ENCODE results near the gene POU2F3. TPM values are rescaled to one million over a fixed set of nuclear protein-coding genes. Genes with fewer than 3 reads are reported as not detected.

POU2F3 gene
- total and polyA plus RNA-seq, 2 of the 8 experiments (the other 6 are each of a cell fraction or from before 2014, with no cell fraction given): 1.0 to 2.1 TPM

- 75% methylated on average over 5 of the region's 5 CpGs; no CpG with 5 or more reads in 1 of the 2 experiments for WGBS, 2 experiments (ENCODE audit: extremely low coverage in 1 of 2, insufficient coverage in 1 of 2, insufficient read length in 1 of 2, insufficient replicate concordance in 2 of 2, low coverage in 1 of 2, low lambda C conversion rate in 2 of 2, missing lambda C conversion rate in 1 of 2)
- Histone ChIP-seq H3K79me1 (ENCODE audit: low read depth, low read length) (no peaks in the 10 kb centered on the region), H2BK15ac (ENCODE audit: low read length) (no peak overlapping the region), H4K91ac (replicated peaks; ENCODE audit: insufficient read length, low read length) (no peak overlapping the region), H3K36me3 (ENCODE audit: control insufficient read depth in 2 of 4, insufficient read depth in 4 of 4, low read length in 3 of 4) (no peaks in the 10 kb centered on the region), H3K79me2 (ENCODE audit: control insufficient read depth in 1 of 2, insufficient read depth in 2 of 2, low read length in 2 of 2) (no peaks in the 10 kb centered on the region), H3K4me1 (replicated peaks in 1 of 4; ENCODE audit: control insufficient read depth in 3 of 4, insufficient read depth in 4 of 4, low read length in 3 of 4) (peaks cover 0 to 5% (median 0%) of the 10 kb centered on the region in 4 experiments; a peak in 3 of 7 replicates), H2BK5ac (ENCODE audit: low read depth, low read length) (no peak overlapping the region), H3K27me3 (replicated peaks in 1 of 4; ENCODE audit: control insufficient read depth in 3 of 4, extremely low read depth in 1 of 4, insufficient read depth in 3 of 4, low read length in 3 of 4) (peaks cover 0 to 2% (median 0%) of the 10 kb centered on the region in 4 experiments; a peak in 1 of 7 replicates), H2BK12ac (ENCODE audit: low read depth, low read length) (no peak overlapping the region), H4K8ac (ENCODE audit: extremely low read depth, insufficient read depth, low read length) (no peak overlapping the region), H3K4me3 (ENCODE audit: extremely low read depth in 1 of 4, insufficient read depth in 2 of 4, low read depth in 3 of 4, low read length in 4 of 4) (no peak overlapping the region), H3K4me2 (ENCODE audit: insufficient read depth in 1 of 2, low read depth in 2 of 2, low read length in 2 of 2) (no peak overlapping the region), H3K9ac (replicated peaks in 1 of 4; ENCODE audit: extremely low read depth in 1 of 4, low read depth in 3 of 4, low read length in 3 of 4) (no peak overlapping the region), H3K23ac (ENCODE audit: insufficient read length) (no peak overlapping the region), H3K14ac (ENCODE audit: insufficient read length) (no peak overlapping the region), H4K5ac (ENCODE audit: insufficient read length, low read depth, low read length) (no peak overlapping the region), H2AFZ (ENCODE audit: low read length) (no peak overlapping the region), H3K18ac (ENCODE audit: extremely low read depth, low read length) (no peak overlapping the region), H3K9me3 (ENCODE audit: insufficient read depth in 2 of 2, low read depth in 1 of 2, low read length in 1 of 2) (no peaks in the 10 kb centered on the region), H2BK20ac (ENCODE audit: low read length) (no peak overlapping the region), H3K23me2 (ENCODE audit: low read depth, low read length) (0 out of 2 replicates have a peak, but pooled peaks cover 2% of the 10 kb centered on the region), H2AK5ac (ENCODE audit: low read depth, low read length) (no peak overlapping the region), H4K20me1 (replicated peaks in 1 of 2; ENCODE audit: control insufficient read depth in 1 of 2, insufficient read depth in 2 of 2, low read length in 2 of 2) (no peaks in the 10 kb centered on the region), H3K27ac (ENCODE audit: low read depth, low read length) (no peak overlapping the region), H2BK120ac (replicated peaks; ENCODE audit: low read depth, low read length) (no peak overlapping the region), H3K56ac (replicated peaks; ENCODE audit: insufficient read length, low read depth, low read length) (no peak overlapping the region), H3K4ac (replicated peaks; ENCODE audit: insufficient read length, low read depth, low read length) (no peak overlapping the region)
- CTCF ChIA-PET (ENCODE audit: partially characterized antibody): interaction anchor here (0.6 to 4.7 kb wide), 11 partner anchors 9 to 126 kb away, joined by 3 to 27 read pairs (median 3); no protein-coding TSS in a partner anchor
- DNase-seq (ENCODE audit: low read depth in 1 of 2, low spot score in 2 of 2) (no peak), FAIRE-seq (no peak)
- POLR2A ChIA-PET (ENCODE audit: partially characterized antibody): no interaction called here
Observed at GRCh38 chr11:120280600-120281051, 40.7 kb downstream of the POU2F3 start.
